HG02943 (cell line): ENCODE results near the gene SAMD7.

Source experiments
- ATAC-seq: cut with Tn5 transposase; IDR thresholded peaks from one replicate; pipeline ENCODE4 v1.9.1; 2021; ENCODE audit warnings: mild to moderate bottlenecking, low read depth, moderate library complexity; ENCODE audit not compliant: unreplicated experiment

SAMD7 gene, protein sequence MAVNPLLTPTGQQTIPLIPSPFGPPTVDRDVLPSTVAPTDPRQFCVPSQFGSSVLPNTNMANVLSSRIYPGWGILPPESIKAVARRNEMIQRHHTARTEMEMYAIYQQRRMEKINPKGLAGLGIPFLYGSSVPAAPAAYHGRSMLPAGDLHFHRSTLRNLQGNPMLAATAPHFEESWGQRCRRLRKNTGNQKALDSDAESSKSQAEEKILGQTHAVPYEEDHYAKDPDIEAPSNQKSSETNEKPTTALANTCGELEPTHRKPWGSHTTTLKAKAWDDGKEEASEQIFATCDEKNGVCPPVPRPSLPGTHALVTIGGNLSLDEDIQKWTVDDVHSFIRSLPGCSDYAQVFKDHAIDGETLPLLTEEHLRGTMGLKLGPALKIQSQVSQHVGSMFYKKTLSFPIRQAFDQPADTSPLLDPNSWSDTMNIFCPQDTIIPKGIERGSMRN

GRCh38 chr3:169911272-169911671 is at the start of gene SAMD7:
Gene SAMD7, plus strand, starts transcription at chr3:169911572. Its CDS starts 7,927 bp downstream, at chr3:169919499.
- no peak for ATAC-seq

GRCh38 chr3:169861871-169862270 is 49.5 kb upstream of the SAMD7 start:
- ATAC-seq: no peak

- ATAC-seq: no peak
Observed at GRCh38 chr3:169863458-169863899, 47.9 kb upstream of the SAMD7 start.

DNA sequence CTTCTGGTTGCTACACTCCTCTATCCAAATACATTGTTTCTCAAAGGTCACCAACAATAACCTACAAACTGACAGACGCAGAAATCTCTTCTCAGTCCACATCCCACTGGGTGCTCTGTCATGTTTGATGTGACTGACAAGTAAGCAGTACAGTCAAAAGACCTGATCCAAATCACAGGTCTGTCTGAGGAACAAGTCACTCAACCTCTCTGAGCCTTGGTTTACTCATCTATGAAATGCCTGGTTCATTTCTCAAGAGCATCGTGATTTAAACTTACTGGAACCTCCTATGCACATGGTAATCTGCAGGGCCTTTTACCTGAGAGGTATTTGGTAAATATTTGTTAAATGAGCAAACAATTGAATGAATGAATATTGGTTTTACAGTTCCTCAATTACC is 47.1 kb upstream of the SAMD7 start:
- no peak for ATAC-seq

DNA sequence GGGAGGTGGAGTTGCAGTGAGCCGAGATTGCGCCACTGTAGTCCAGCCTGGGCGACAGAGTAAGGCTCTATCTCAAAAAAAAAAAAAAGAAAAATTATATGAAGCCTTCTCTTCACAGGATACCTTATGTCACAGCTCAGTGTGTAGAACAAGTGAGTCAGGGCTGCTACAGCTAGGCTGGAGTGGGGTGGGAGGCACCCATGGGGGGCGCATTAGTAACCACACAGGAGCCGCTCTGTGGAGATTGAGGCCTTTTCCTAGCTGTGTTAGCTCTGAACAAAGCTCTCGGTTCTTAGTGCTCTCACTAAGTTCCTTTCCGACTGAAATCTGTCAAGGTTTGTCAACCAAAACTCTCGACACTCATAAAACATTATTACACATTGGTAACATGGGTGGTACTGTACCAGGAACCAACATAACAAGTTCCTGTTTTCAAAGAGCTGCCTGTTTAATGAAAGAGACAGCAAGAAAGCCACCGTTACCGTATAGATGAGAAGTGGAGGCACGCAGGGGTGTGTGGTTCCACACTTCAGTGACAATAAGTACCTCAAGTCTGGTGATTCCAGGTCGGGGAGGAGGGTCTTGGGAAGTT is 46.1 kb upstream of the SAMD7 start:
- ATAC-seq: no peak

DNA sequence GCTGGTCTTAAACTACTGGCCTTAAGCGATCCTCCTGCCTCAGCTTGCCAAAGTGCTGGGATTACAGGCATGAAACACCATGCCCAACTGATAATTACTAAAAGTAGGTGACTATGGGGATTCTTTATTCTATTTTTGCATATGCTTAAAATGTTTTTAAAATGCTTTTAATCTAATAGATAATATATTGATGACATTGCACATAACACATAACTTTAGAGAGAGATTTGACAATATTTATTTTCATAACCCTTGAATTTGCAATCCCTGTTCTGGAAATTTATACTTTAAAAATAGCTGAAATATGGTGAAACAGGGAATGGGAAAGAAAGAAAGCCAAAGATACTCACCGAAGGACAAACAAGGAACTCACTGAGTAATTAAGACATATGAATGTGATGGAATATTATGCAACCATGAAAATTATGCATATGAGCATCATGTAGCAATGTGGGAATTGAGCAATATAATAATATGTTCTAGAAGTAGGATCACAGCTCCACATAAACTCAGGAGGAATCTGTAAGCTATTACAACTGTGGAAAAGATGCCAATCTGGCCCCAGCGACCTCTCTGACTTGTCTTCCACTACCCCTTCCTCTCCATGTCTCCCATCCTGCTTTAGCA is 43.7 kb upstream of the SAMD7 start:
- ATAC-seq: no peak

GRCh38 chr3:169868369-169868768 is 43.0 kb upstream of the SAMD7 start:
- no peak for ATAC-seq

DNA sequence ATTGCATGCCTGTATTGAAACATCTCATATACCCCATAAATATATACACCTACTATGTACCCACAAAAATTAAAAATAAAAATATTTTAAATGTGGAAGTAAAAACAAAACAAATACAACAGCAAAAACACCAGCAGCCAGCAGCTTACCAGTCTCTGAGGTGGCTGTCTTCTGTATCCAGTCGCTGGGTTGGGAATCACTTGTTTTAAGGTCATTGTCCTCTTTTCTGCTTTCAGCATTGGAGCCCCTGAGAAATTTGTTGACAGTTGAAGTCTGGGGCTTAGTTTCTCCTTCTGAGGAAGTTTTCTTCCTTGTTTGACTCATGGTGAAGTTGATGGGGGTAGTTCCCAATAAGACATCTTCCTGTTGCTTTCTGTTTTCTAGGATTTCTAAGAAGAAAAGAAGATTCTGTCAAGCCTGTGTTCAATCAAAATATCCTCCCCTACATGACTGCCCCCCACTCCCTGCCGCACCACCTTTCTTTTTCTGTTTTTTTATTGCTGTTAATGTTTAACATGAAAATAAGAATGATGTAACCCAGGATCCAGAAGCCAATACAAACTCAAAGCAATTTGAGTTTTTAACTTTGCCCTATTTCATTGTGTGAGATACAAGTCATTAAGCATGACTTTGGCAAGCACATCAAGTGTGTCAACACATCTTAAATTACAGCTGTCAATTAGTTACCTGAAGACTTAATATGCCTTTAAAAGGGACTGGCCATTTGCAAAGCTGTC is 41.7 kb upstream of the SAMD7 start, which contains the start of gene LRRC31:
LRRC31 (minus strand) TSS at position 452 of the 737 bp plus-strand sequence; CDS start at position 324, 128 bp downstream.
- ATAC-seq: no peak

- no peak for ATAC-seq
Observed at GRCh38 chr3:169871129-169871886, 40.1 kb upstream of the SAMD7 start.

GRCh38 chr3:169879013-169879557 is 32.3 kb upstream of the SAMD7 start:
- no peak for ATAC-seq

- ATAC-seq: no peak
Observed at GRCh38 chr3:169879845-169880575, 31.4 kb upstream of the SAMD7 start.

GRCh38 chr3:169880576-169881250 is 30.7 kb upstream of the SAMD7 start:
- ATAC-seq: no peak

GRCh38 chr3:169886671-169887070 is 24.7 kb upstream of the SAMD7 start:
- no peak for ATAC-seq

DNA sequence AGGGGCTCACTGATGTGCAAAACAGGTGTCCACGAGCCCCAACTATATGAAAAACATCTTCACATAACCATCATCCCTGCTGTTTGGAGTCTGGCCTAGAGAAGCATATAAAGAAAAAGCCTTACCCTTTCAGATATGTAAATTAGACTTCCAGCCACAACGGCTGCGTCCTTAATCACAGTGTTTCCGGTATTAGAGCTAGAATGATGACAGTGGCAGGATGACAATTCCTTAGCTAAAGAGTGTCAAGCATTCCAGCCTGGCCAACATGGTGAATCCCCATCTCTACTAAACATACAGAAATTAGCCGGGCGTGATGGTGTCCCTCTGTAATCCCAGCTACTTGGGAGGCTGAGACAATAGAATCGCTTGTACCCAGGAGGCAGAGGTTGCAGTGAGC is 19.5 kb upstream of the SAMD7 start:
- no peak for ATAC-seq

GRCh38 chr3:169894110-169894509 is 17.3 kb upstream of the SAMD7 start:
- no peak for ATAC-seq

DNA sequence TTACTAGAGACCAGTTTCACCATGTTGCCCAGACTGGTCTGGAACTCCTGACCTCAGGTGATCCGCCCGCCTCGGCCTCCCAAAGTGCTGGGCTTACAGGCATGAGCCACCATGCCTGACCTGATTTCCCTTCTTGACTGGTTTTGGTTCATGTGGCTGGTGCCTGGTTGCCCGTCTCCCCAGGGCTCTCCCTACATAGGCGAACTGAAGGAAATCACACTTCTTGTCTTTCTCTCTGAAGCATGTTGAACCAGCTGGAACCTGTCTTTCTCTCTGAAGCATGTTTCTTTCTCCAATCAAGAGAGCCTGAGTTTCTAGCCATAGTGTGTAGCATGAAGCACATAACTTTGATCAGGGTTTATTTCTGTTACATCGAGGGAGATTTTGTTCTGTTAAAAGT is 16.3 kb upstream of the SAMD7 start:
- ATAC-seq: no peak

GRCh38 chr3:169897284-169897683 is 14.1 kb upstream of the SAMD7 start:
- no peak for ATAC-seq

GRCh38 chr3:169901453-169901852 is 9.9 kb upstream of the SAMD7 start:
- ATAC-seq: no peak
